Measurements from ENCODE around the gene WWOX.

WWOX gene

DNA sequence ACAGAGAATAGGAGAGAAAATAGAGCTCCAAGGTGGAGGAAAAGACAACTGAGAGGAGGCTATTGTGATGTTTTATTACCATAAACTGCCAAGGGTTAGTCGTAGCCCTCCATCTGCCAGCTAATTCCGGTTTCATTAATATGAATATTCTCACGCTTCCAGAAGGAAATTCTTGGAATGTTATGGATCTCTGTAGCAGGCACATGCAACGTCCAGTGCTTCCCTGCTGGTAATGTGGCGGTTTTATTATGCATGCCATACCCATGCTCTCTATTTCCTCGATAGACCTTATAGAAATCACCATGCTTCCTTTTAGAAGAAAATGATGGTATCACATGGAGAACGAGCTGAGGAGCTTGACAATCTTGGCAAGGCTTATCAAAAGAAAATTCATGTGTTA is 1037.5 kb downstream of the WWOX start:
- no peak for DNase-seq

GRCh38 chr16:79137426-79137939 is 1038.0 kb downstream of the WWOX start:
- DNase-seq = no peak

- DNase-seq = no peak
Observed at GRCh38 chr16:79139799-79140198, 1040.3 kb downstream of the WWOX start.

GRCh38 chr16:79143026-79143425 is 1043.6 kb downstream of the WWOX start:
- no peak for DNase-seq

GRCh38 chr16:79150151-79150550 is 1050.7 kb downstream of the WWOX start:
- no peak for DNase-seq

DNA sequence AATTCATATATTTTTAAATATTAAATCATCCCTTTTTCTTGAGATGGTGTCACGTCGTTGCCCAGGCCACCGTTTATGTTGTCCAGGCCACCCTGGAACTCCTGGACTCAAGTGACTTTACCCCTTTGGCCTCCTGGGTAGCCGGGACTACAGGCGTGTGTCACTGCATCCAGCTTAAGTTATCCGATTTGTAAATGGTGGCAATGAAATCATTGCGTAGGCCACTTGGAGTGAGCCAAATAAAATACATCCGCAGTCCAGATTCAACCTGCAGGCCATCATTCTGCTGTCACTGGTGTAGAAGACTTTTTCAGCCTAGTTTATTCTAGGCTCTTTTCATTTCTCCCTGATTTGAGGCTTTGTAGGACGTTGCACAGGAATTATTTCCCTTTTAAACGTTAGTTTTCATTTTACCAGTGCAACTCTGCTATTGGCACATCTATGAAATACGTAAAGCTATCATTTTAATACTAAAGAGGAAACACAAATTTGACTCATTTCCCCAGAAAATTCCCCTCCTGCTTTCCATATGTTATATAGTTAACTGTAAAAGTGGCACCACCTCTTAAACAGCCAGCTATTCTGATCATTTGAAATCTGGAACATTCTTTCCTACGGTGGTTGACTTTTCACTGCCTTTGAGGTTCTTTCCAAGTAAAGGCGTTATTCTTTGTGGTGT is 1051.3 kb downstream of the WWOX start:
- DNase-seq = no peak

DNA sequence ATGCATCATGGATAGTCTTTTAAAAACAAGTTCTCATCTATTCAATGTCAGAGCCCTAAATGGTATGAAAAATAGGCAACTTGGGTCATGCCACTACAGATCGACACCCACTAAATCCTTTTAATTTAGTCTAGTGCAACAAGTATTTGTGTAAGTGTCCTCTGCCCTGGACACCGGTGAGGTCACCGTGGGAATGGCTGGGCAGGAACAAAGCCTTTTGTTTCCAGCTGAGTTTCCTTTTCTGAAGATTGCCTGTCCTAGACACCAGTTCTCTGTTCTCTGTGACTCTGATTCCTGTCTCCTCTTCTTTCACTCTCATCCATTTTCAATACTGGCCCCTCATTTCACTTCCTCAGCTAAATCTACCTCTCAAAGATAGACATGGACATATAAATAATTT is 1054.6 kb downstream of the WWOX start:
- no peak for DNase-seq

GRCh38 chr16:79155471-79155870 is 1056.0 kb downstream of the WWOX start:
- no peak for DNase-seq

GRCh38 chr16:79155904-79156303 is 1056.5 kb downstream of the WWOX start:
- no peak for DNase-seq

DNA sequence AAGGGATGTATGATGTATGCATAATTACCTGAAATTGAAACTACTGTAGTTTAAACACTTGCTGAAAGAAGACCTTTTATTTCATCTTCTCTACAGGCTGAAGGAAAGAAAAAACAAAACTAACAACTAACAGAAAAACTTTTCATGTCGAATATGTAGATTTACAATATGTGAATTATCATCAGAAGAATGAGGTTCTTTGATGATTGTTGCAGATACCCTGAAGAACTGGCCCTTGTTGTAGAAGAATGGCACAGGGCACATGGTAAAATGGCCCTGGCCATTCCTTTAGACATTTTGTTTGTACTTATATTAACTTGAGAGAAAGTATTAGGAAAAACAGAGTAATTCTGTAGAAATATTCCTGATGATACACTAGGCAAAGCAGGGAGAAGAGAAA is 1057.3 kb downstream of the WWOX start:
- DNase-seq = no peak

DNA sequence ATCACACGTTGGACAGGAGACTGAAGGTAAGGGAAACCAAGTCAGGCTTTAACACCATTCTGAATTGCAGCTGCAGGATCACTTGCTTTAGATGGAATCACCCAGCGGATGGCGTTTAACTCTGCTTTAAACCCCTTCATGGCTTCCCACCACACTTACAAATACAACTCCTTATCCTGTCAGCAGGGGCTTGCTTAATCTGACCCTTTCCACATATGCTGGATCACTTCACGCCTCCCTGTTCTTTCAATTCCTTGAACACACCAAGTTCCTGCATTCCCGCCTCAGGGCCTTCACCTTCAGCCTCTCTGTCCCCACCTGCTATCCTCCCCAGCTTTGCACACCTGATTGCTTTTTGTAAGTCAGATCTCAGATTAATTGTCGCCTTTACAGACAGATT is 1058.9 kb downstream of the WWOX start:
- no peak for DNase-seq

DNA sequence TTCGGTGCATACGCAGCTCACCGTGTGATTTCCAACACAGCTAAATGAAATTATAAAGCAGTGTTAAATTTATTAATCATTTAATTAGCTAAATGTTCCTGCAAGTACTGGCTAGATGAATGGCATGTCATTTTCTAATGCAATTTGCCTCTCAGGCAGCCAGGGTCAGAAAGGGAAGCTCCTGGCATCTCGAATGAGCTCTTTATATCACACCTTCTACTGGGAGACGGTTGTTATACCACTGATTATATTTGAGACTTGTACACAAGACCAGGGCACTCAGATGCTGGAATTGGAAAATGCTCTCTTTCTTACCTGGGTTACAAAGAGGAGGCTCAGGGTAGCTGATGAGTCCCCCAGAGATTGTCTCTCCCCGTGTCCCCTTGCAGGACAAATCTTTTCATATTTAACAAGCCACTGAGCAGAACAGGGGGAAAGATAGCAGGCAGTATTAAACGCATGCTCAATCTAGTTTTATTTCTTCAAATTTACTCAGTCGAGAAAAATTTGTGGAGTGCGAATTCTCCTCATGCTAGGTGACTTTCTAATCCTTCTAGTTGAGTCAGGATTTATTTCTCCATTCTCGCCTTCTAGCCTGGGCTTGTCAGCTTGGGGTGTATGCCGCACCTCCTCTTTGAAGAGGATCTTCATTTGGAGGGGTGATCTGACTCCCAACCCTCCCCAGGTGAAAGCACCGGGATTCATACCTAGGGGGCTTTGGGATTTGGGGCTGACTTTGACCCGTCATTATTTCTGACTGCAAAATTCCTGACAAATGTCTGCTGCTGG is 1060.0 kb downstream of the WWOX start:
- DNase-seq = no peak

DNA sequence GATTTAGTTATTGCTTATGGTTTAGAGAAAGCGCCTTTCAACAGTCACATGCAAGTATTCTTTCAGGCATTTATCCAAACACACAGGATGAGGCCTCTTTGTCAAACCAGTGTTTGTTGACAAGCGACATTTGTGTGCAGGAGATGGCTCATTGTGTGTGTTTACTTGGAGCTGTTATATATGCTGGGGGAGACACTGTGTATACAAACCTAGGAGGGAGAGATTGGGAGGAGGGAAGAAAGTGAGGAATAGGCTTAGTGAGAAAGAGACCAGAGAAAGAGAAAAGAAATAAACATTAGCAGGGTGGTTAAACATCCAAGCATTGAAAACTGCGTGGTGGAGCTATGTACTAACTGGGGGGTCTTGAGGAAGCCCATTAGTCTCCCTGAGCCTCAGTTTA is 1063.5 kb downstream of the WWOX start:
- no peak for DNase-seq

- DNase-seq = no peak
Observed at GRCh38 chr16:79163691-79164387, 1064.4 kb downstream of the WWOX start.

- DNase-seq = no peak
Observed at GRCh38 chr16:79164388-79164995, 1065.0 kb downstream of the WWOX start.

DNA sequence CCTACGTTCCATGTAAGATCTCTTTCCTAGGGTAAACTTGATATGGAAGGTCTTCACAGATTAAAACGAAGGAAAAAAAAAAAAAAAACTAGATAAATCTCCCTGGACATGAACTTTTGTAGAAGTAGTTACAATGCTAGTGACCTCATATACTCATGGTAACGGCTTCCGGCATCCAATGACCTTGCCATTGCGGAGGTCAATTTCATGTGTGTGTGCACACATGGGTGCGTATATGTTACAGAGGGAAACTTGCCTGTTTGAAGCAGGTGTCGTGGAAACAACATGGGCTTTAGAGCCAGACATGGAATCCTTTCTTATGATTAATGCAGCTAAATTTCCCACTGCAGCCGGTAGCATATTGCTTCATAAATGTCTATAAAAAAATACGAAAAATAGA is 1065.6 kb downstream of the WWOX start:
- no peak for DNase-seq

DNA sequence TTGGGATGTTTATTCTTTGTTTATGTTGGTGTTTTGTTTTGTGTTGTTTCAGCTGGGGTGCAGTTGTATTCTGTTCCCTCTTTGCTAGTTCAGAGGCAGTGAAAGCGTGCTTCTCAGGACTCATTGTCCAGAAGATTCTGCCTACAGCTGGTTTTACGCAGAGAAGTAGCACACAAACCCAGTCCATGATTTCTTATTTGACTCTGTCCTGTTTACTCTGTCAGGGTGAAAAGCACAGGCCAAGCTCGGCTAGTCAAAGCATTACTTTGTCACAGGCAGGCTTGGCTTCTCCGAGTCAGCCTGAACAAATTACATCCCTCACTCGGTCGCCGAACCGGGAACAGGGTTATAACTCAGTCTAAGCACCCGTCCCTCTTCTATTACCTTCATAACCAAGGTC is 1066.1 kb downstream of the WWOX start:
- no peak for DNase-seq

DNA sequence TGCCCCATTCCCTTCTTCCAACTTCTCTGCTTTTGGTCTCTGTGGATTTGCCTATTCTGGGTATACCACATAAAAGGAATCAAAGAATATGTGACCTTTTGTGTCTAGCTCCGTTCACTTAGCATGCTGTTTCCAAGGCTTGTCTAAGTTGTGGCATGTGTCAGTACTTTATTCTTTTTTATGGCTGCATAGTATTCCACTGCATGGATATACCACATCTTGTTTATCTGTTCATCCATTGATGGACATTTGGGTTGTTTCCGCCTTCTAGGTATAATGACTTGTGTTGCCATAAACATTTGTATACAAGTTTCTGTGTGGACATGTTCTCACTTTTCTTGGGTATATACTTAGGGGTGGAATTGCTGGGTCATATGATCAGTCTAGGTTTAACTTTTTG is 1068.4 kb downstream of the WWOX start:
- DNase-seq = no peak

GRCh38 chr16:79168321-79168720 is 1068.9 kb downstream of the WWOX start:
- DNase-seq = no peak

GRCh38 chr16:79169239-79169638 is 1069.8 kb downstream of the WWOX start:
- DNase-seq = no peak

DNA sequence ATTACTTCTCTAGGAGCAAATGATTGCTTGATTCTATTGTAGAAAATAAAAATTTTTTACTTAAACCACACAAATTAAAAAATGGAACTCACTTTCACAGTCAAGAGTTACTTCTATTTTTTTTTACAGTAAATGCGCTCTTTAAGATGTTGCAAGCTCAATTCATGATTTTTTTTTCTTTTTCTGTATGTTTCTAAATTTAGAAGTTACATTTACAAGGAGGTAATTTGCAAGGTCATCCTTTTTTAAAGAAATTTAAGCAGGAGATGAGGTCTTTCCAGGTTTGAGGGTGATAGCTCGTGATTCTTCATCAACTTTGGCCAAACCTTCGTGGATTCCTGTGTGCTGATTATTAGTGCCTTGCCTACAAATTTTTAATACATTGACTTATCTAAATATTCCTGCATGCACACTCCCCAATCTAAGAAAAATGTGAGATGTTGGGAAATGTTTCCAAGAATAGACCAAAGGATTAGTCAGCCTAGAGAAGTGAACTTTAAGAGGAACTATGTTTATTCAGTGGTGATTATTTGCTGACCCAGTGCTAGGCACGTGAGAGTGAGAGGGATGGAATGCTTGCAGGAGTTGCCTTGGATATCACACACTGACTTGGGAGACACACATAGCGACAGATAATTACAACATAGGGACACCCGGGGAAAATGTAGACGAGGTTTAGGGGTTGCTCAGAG is 1071.2 kb downstream of the WWOX start:
- no peak for DNase-seq

GRCh38 chr16:79171504-79171903 is 1072.0 kb downstream of the WWOX start:
- no peak for DNase-seq
